Lower leg skin (tissue), 4 donors: Measurements from ENCODE around the gene PRRT1B. TPM values are rescaled to one million over a fixed set of nuclear protein-coding genes. Genes with fewer than 3 reads are reported as not detected.

Experiments used
- DNase-seq, 2 donors: peaks; one replicate each; pipeline ENCODE4 v3.0.0-alpha.2; 2019; ENCODE audit warnings: low spot score in 2 of 2
- H3K4me3 ChIP-seq: fragments of 200-600 bp; sonication (generic); 2 replicates; pipeline ENCODE4 v1.5.1; 2017; ENCODE audit warnings: mild to moderate bottlenecking, low read depth; ENCODE audit not compliant: poor library complexity, severe bottlenecking
- POLR2A ChIP-seq, 2 donors: fragments of 450-650 bp; IDR thresholded peaks; one replicate each; pipeline ENCODE4 v1.6.1; 2016 to 2017; ENCODE audit warnings: antibody characterized with exemption in 2 of 2, mild to moderate bottlenecking in 1 of 2, moderate library complexity in 1 of 2
- WGBS, 2 donors: methylation state at CpG; one replicate each; pipeline ENCODE4 v1.1.5; 2018; 5-methylcytosine and 5-hydroxymethylcytosine counted together
- intact Hi-C: fragments of 100-400 bp; cut with DNase I; formaldehyde crosslinking; loops from one replicate; pipeline ENCODE4 v1.15.0; 2023; ENCODE audit warnings: low total_unique reads
- total RNA-seq, 4 donors: library from RNA; depleted of rRNA; stranded (reverse); fragments of >200 nt; gene quantifications; one replicate each; pipeline ENCODE4 v1.1.0, GENCODE V29; 2016
- TF ChIP-seq, protein P1 (sequence below), 3 donors: fragments of 450-650 bp; IDR thresholded peaks; one replicate each; pipeline ENCODE4 v1.5.1; 2016; ENCODE audit warnings: antibody characterized with exemption in 3 of 3, mild to moderate bottlenecking in 3 of 3, moderate library complexity in 2 of 3

PRRT1B gene
- total RNA-seq, 4 donors from 2014 or later: not detected

DNA sequence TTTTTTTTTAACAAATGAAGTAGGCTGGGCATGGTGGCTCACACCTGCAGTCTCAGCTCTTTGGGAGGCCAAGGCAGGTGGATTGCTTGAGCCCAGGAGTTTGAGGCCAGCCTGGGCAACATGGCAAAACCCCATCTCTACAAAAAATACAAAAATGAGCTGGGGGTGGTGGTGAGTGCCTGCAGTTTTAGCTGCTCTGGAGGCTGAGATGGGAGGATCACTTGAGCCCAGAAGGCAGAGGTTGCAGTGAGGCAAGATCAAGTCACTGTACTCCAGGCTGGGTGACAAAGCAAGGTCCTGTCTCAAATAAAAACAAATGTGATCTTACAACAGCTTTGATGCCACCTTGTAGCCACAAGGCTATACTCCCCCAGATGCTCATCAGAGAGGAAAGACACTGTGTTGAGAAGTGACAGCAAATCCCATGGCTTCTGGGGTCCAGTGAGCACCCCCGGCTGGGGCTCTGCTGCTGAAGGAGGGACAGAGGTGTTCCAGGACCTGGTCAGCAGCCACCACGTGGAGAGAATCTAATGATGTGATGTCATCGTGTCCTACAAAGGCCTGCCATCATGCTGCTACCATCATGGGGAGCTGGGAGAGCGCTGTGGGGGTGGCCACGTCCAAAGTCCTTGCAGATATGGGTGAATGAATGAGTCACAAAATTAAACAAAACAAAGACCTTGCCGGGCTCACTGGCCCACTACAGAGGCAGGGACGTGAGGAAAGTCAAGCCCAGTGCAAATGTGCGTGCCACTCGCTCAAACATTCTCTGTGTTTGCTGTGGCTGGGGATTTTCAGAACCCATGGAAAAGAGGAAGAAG is 60.7 kb downstream of the PRRT1B start:
- intact Hi-C loops: no loop called here
- DNase-seq: no peak

DNA sequence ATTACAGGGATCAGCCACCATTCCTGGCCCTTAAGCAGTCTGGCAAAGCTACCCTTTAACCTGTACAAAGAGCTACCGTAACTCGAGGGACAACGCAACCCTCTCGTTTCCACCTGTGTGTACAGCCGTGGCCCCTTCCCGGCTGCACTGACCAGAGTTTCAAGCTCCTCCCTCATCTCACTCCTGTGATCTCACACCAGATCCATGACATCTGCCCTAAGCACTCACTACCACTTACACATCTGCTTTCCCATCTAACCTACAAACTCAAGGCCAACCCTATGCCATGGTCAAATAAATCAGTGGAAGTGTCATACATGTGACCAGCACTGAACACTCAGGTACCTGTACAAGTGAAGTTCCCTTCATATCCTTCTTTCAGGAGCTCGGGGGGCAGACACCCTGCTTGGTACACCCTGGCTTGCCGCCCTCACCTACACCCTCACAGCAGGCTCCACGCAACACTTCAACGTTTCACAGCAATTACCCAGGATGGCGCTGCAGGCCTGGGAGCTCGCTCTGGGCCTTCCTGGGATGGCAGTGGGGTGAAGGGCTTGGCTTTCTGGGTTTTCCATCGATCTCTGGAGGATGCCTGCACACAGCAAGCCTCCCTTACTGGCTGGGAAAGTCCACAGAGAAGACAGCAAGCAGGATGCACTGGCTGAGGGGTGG is 61.7 kb downstream of the PRRT1B start:
- intact Hi-C loops: no loop called here
- no peak for TF ChIP-seq POLR2A (IDR thresholded peaks at IDR 0.05)
- TF ChIP-seq, protein P1, sequence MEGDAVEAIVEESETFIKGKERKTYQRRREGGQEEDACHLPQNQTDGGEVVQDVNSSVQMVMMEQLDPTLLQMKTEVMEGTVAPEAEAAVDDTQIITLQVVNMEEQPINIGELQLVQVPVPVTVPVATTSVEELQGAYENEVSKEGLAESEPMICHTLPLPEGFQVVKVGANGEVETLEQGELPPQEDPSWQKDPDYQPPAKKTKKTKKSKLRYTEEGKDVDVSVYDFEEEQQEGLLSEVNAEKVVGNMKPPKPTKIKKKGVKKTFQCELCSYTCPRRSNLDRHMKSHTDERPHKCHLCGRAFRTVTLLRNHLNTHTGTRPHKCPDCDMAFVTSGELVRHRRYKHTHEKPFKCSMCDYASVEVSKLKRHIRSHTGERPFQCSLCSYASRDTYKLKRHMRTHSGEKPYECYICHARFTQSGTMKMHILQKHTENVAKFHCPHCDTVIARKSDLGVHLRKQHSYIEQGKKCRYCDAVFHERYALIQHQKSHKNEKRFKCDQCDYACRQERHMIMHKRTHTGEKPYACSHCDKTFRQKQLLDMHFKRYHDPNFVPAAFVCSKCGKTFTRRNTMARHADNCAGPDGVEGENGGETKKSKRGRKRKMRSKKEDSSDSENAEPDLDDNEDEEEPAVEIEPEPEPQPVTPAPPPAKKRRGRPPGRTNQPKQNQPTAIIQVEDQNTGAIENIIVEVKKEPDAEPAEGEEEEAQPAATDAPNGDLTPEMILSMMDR (IDR thresholded peaks at IDR 0.05): no peak
- H3K4me3 ChIP-seq: no peak overlapping the region
- 89 to 95% methylated on average over 13 of the region's 13 CpGs for WGBS, 2 donors
- DNase-seq: no peak

More for the DNA sequence above, 60.7 kb downstream of the PRRT1B start:
- 87 to 91% methylated on average over 9 of the region's 9 CpGs for WGBS, 2 donors
- no peak overlapping the region for H3K4me3 ChIP-seq
- TF ChIP-seq, protein P1 (IDR thresholded peaks at IDR 0.05): no peak
- no peak for TF ChIP-seq POLR2A (IDR thresholded peaks at IDR 0.05)

DNA sequence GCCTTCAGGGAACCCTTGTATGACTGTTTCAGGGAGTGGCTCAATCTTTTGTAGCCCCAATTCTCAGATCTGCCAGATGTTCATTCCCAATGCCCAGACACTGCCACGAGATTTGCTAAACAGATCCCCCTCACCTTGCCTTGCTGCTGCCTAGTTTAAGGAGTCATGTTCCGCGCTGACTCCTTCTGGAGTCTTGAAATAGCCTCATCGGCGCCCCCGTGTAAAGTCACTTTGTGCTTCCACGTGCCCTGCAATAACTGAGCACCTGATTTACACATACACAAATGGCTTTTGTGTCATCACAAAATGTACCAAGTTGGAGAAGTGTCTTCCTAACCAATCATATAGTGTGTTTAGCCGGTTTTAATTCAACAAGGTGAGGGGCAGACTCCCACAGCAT is 62.3 kb downstream of the PRRT1B start:
- H3K4me3 ChIP-seq: no peak overlapping the region
- no peak for TF ChIP-seq POLR2A (IDR thresholded peaks at IDR 0.05)
- TF ChIP-seq, protein P1 (IDR thresholded peaks at IDR 0.05): no peak
- 82 to 87% methylated on average over 8 of the region's 8 CpGs for WGBS, 2 donors
- intact Hi-C loops: no loop called here
- DNase-seq: no peak

DNA sequence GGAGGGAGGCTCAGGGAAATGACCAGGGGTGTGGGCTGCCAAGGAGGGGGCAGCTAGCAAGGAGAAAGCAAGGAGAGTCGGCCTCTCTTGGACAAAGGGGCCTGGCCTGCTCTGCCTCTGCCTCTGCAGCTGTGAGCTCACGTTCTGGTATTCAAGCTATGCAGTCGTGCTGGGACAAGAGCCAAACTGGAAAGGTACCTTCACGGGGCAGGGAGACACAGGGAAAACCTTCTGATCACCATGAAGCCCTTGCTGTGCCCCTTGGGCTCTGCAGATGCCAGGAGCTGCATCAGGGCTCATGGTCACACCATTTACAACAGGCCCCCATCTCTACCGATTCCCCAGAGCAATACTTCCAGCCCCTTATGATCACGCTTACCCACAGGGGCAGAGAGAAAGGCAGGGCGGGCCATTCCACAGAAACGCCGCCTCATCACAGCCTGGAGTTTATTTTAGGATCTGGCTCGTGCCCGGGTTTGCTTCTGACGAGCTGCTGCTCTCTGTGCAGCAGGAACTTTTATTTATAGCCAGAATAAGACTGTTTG is 63.2 kb downstream of the PRRT1B start:
- H3K4me3 ChIP-seq: no peak overlapping the region
- peak in 1 of 2 donors; percentile 62 for DNase-seq

More for the DNA sequence above, 63.2 kb downstream of the PRRT1B start:
- TF ChIP-seq POLR2A (IDR thresholded peaks at IDR 0.05): no peak
- TF ChIP-seq, protein P1 (IDR thresholded peaks at IDR 0.05): no peak
- intact Hi-C loops: no loop called here
- WGBS, 2 donors: 28 to 41% methylated on average over 12 of the region's 12 CpGs

Other genes starting within 250 kb of the PRRT1B start
- gene PRRC2B, start 151.4 kb upstream of the PRRT1B start, total RNA-seq: 100 to 1,000 TPM; 102 to 168 (median 144) TPM
- 10 to 100 TPM; 23.9 to 29.0 (median 26.6) TPM for gene POMT1, start 42.6 kb upstream of the PRRT1B start, total RNA-seq
- gene UCK1, start 14.3 kb upstream of the PRRT1B start, total RNA-seq: 10 to 100 TPM; 22.0 to 35.1 (median 25.4) TPM
- gene RAPGEF1, start 194.6 kb downstream of the PRRT1B start, total RNA-seq: 10 to 100 TPM; 18.0 to 70.8 (median 43.5) TPM